Neuronal stem cell (in vitro differentiated cells): ENCODE results near the gene FAM131B.

ENCODE experiments used
- DNase-seq: peaks from one replicate; pipeline ENCODE4 v3.0.0-alpha.2; 2013; ENCODE audit warnings: low spot score
- H2AFZ ChIP-seq: one replicate; pipeline ENCODE4 v1.6.1; 2013; ENCODE audit warnings: mild to moderate bottlenecking, low read length, inconsistent platforms
- H2AK5ac ChIP-seq: 2 replicates; pipeline ENCODE4 v1.6.1; 2013; ENCODE audit warnings: low read depth, mild to moderate bottlenecking, inconsistent platforms, low read length, moderate library complexity, mixed read lengths
- H2BK120ac ChIP-seq: 2 replicates; pipeline ENCODE4 v1.6.1; 2013; ENCODE audit warnings: low read depth, mild to moderate bottlenecking, inconsistent platforms, low read length, moderate library complexity, mixed read lengths
- H2BK12ac ChIP-seq: one replicate; pipeline ENCODE4 v1.6.1; 2013; ENCODE audit warnings: low read length, inconsistent platforms
- H2BK15ac ChIP-seq: 2 replicates; pipeline ENCODE4 v1.6.1; 2013; ENCODE audit warnings: mild to moderate bottlenecking, low read length, inconsistent platforms, mixed read lengths
- H2BK5ac ChIP-seq: one replicate; pipeline ENCODE4 v1.6.1; 2013; ENCODE audit warnings: inconsistent platforms, mild to moderate bottlenecking, low read length, moderate library complexity
- H3K14ac ChIP-seq: one replicate; pipeline ENCODE4 v1.6.1; 2013; ENCODE audit warnings: low read length, inconsistent platforms
- H3K18ac ChIP-seq: 2 replicates; pipeline ENCODE4 v1.6.1; 2013; ENCODE audit warnings: low read length, inconsistent platforms
- H3K23ac ChIP-seq: 2 replicates; pipeline ENCODE4 v1.6.1; 2013; ENCODE audit warnings: low read depth, mild to moderate bottlenecking, mixed read lengths, low read length, inconsistent platforms; ENCODE audit not compliant: poor library complexity
- H3K27ac ChIP-seq: replicated peaks from 3 replicates; pipeline ENCODE4 v1.5.1; 2013; ENCODE audit warnings: low read length, inconsistent platforms
- H3K27me3 ChIP-seq, 3 experiments: 2 replicates each; pipeline ENCODE4 v1.6.1; 2013; ENCODE audit warnings: low read length in 3 of 3, mild to moderate bottlenecking in 2 of 3, inconsistent platforms in 1 of 3, low read depth in 1 of 3, mixed read lengths in 1 of 3, moderate library complexity in 1 of 3; ENCODE audit not compliant: control insufficient read depth in 3 of 3, insufficient read depth in 3 of 3
- H3K36me3 ChIP-seq, 2 donors: replicated peaks in 1 of 2; 2 replicates each; pipeline ENCODE4 v1.6.1; 2013; ENCODE audit warnings: low read length in 2 of 2; ENCODE audit not compliant: control insufficient read depth in 2 of 2, insufficient read depth in 2 of 2
- H3K4ac ChIP-seq: 2 replicates; pipeline ENCODE4 v1.6.1; 2013; ENCODE audit warnings: inconsistent platforms, mild to moderate bottlenecking, low read length, moderate library complexity
- H3K4me1 ChIP-seq, 2 donors: 1 replicate in 1 of 2; 2 replicates in 1 of 2; pipeline ENCODE4 v1.6.1; 2013; ENCODE audit warnings: low read length in 2 of 2, low read depth in 1 of 2; ENCODE audit not compliant: control insufficient read depth in 2 of 2, insufficient read depth in 1 of 2
- H3K4me2 ChIP-seq: one replicate; pipeline ENCODE4 v1.6.1; 2013; ENCODE audit warnings: mild to moderate bottlenecking, low read length, inconsistent platforms; ENCODE audit not compliant: insufficient read depth, poor library complexity, severe bottlenecking
- H3K4me3 ChIP-seq, 2 donors: 2 replicates each; pipeline ENCODE4 v1.5.1; 2013; ENCODE audit warnings: low read length in 2 of 2, mild to moderate bottlenecking in 2 of 2, inconsistent platforms in 1 of 2, moderate library complexity in 1 of 2
- H3K79me1 ChIP-seq: one replicate; pipeline ENCODE4 v1.6.1; 2013; ENCODE audit warnings: low read depth, mild to moderate bottlenecking, inconsistent platforms, low read length, moderate library complexity
- H3K9ac ChIP-seq: one replicate; pipeline ENCODE4 v1.6.1; 2013; ENCODE audit warnings: mild to moderate bottlenecking, low read depth, low read length, inconsistent platforms; ENCODE audit not compliant: poor library complexity
- H3K9me3 ChIP-seq, 2 donors: replicated peaks in 1 of 2; 2 replicates each; pipeline versions ENCODE3 to v1.6.1; 2013; ENCODE audit warnings: low read length in 2 of 2, mild to moderate bottlenecking in 2 of 2, inconsistent platforms in 1 of 2, low read depth in 1 of 2, mixed read lengths in 1 of 2, moderate library complexity in 1 of 2; ENCODE audit not compliant: control insufficient read depth in 2 of 2, insufficient read depth in 1 of 2
- H4K8ac ChIP-seq: one replicate; pipeline ENCODE4 v1.6.1; 2013; ENCODE audit warnings: low read depth, mild to moderate bottlenecking, inconsistent platforms, low read length, moderate library complexity
- H4K91ac ChIP-seq: one replicate; pipeline ENCODE4 v1.6.1; 2013; ENCODE audit warnings: low read length, low read depth, mild to moderate bottlenecking, inconsistent platforms; ENCODE audit not compliant: poor library complexity
- WGBS, 2 donors: extraction: QIAGEN DNeasy Blood & Tissue Kit; methylation state at CpG; one replicate each; pipeline ENCODE4 v1.1.7; 2013; ENCODE audit warnings: missing lambda C conversion rate in 2 of 2, mixed read lengths in 1 of 2; ENCODE audit not compliant: insufficient read length in 2 of 2, insufficient replicate concordance in 1 of 2; ENCODE audit errors: extremely low coverage in 2 of 2; 5-methylcytosine and 5-hydroxymethylcytosine counted together

The FAM131B gene

DNA sequence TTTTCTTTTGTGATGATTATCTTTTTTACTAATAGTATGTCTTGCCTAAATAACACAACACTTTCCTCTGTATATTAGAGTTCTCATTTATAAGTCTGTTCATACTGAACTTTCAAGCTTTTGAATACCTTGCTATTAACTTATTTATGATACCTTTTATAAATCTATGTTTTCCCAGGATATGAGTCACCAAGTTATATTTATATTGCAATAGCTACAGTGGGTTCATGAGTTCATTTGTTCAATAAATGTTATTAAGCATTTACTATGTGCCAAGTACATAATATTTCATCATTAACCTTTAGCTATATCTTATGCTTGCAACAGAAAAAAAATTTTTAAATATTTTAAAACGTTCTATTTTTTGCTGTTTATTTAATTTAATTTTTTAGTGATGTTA is 28.3 kb downstream of the FAM131B start:
- no peak for DNase-seq
- Histone ChIP-seq H2AFZ (no peak overlapping the region), H2AK5ac (no peak overlapping the region), H3K27ac (no peak overlapping the region), H3K4ac (no peak overlapping the region), H3K14ac (no peak overlapping the region), H3K18ac (no peak overlapping the region), H4K91ac (no peak overlapping the region), H3K79me1 (no peaks in the 10 kb centered on the region), H3K9ac (no peak overlapping the region), H3K36me3 (no peaks in the 10 kb centered on the region), H2BK120ac (no peak overlapping the region), H2BK15ac (no peak overlapping the region), H3K4me2 (no peak overlapping the region), H2BK5ac (no peak overlapping the region), H3K9me3 (no peaks in the 10 kb centered on the region), H3K4me1 (no peaks in the 10 kb centered on the region), H4K8ac (no peak overlapping the region), H3K27me3 (peaks cover 0 to 21% (median 0%) of the 10 kb centered on the region in 3 experiments), H3K23ac (no peak overlapping the region), H2BK12ac (no peak overlapping the region), H3K4me3 (no peak overlapping the region)
- WGBS, 2 donors: no CpG with 5 or more reads among the region's 1 CpG

DNA sequence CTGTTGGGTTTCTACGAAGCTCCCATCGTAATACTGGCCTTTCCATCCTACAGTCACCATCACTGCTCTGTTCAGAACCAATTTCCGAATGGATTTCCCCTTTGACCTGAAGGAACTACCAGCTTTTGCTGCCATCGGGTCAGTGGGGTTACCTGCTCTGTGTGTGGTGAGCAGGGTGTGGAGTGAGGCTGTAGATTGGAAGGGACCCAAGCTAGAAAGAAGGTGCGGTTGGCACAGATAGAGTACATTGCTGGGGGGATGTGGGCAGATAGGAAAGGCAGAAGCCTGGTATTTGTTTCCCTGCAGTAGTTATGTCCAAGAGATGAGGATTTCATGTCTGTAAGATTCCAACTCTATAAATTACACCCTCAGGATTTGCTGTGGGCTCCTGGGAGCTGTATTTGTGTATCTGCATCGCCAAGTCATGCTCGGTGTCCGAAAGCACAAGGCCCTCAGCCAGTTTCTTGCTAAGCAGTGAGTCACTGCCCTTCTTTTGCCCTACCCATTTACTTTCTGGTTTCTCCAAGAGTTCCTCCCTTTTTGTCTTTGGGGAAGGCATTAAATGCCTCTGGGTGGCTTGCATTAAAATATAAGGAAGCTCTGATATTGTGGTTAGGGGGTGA is 31.2 kb downstream of the FAM131B start:
- no peaks in the 10 kb centered on the region for H3K4me1 ChIP-seq
- H3K18ac ChIP-seq: peak overlapping the region; percentile 37
- H2AK5ac ChIP-seq: peak overlapping the region; percentile 40
- H2BK120ac ChIP-seq: no peak overlapping the region
- H3K14ac ChIP-seq: no peak overlapping the region
- H3K9ac ChIP-seq: no peak overlapping the region
- H2AFZ ChIP-seq: no peak overlapping the region
- DNase-seq: no peak
- peak overlapping the region; percentile 22 for H4K91ac ChIP-seq
- no CpG with 5 or more reads among the region's 8 CpGs for WGBS, 2 donors
- H3K4me2 ChIP-seq: no peak overlapping the region
- no peak overlapping the region for H3K27ac ChIP-seq
- H3K27me3 ChIP-seq: peaks cover 0 to 7% (median 0%) of the 10 kb centered on the region in 3 experiments
- H2BK12ac ChIP-seq: no peak overlapping the region
- H4K8ac ChIP-seq: no peak overlapping the region
- H3K79me1 ChIP-seq: no peaks in the 10 kb centered on the region
- H3K4ac ChIP-seq: no peak overlapping the region
- no peaks in the 10 kb centered on the region for H3K36me3 ChIP-seq
- H3K23ac ChIP-seq: no peak overlapping the region
- H3K9me3 ChIP-seq: no peaks in the 10 kb centered on the region
- H2BK15ac ChIP-seq: no peak overlapping the region
- H2BK5ac ChIP-seq: no peak overlapping the region
- no peak overlapping the region for H3K4me3 ChIP-seq

DNA sequence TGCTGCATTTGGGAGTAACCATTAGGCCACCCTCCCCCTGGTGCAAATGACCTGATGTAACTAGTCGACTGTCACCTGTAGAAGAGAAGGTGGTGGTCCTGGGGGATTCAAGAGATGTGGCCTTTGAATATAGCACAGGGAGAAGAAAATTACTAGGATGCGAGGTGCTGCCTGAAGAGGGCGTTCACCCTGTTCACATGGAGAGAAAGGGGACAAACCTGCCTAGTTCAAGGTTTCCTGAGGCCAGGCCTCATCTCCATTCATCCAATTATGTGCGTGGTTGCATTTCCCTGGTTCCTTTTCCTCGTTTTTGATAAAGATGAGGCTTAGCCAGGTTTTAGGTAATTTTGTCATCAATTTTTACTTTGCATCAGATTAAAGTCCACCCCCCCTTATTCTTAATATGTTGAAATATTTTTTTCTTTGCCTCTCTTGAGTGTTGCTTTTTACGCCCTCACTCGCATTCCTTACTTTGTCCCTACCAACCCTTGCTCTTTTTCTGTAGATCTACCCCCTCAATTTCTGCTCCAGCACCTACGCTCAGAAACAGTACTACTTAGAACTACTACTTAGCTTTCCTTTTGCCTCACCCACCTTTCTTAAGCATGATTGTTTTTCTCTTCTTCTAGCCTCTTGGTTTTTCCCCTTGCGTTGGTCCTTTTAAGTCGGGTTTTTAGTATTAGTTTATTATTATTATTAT is 32.9 kb downstream of the FAM131B start:
- H3K18ac ChIP-seq: no peak overlapping the region
- H3K79me1 ChIP-seq: no peaks in the 10 kb centered on the region
- no peak overlapping the region for H3K9ac ChIP-seq
- no peak for DNase-seq
- H3K4me2 ChIP-seq: no peak overlapping the region
- no peak overlapping the region for H2AK5ac ChIP-seq
- no peaks in the 10 kb centered on the region for H3K4me1 ChIP-seq
- H2AFZ ChIP-seq: no peak overlapping the region
- H3K27ac ChIP-seq: no peak overlapping the region
- H3K23ac ChIP-seq: no peak overlapping the region
- H4K8ac ChIP-seq: no peak overlapping the region
- no peak overlapping the region for H2BK5ac ChIP-seq
- no peak overlapping the region for H3K4ac ChIP-seq
- H2BK12ac ChIP-seq: no peak overlapping the region
- H2BK15ac ChIP-seq: no peak overlapping the region
- no peak overlapping the region for H4K91ac ChIP-seq
- no peaks in the 10 kb centered on the region for H3K9me3 ChIP-seq
- H3K4me3 ChIP-seq: no peak overlapping the region
- no CpG with 5 or more reads among the region's 10 CpGs for WGBS, 2 donors
- peaks cover 0 to 7% (median 0%) of the 10 kb centered on the region in 3 experiments for H3K27me3 ChIP-seq
- no peak overlapping the region for H2BK120ac ChIP-seq
- H3K36me3 ChIP-seq: no peaks in the 10 kb centered on the region
- H3K14ac ChIP-seq: no peak overlapping the region

DNA sequence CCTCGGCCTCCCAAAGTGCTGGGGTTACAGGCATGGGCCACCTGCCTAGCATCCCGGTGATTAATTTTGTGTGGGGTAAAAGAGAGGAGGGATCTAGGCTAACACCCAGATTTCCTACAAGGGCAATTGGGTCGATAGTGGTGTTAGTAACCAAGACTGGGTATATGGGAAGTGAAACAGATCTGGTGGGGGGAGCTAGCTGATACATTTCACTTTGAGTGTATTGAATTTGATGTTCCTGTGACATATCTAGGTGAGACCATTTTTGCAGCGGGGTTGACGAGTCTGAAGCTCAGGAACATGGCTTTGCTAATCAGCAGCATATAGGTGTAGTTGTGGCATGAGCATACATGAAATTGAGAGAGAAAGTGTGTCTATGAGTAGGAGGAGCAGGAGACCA is 34.6 kb downstream of the FAM131B start:
- Histone ChIP-seq H3K23ac (no peak overlapping the region), H3K4me2 (no peak overlapping the region), H2BK5ac (no peak overlapping the region), H3K14ac (no peak overlapping the region), H4K8ac (no peak overlapping the region), H3K9me3 (no peaks in the 10 kb centered on the region), H4K91ac (no peak overlapping the region), H3K9ac (no peak overlapping the region), H3K79me1 (no peaks in the 10 kb centered on the region), H2AK5ac (no peak overlapping the region), H3K27ac (no peak overlapping the region), H2AFZ (no peak overlapping the region), H3K18ac (no peak overlapping the region), H2BK12ac (no peak overlapping the region), H2BK15ac (no peak overlapping the region), H3K4me3 (no peak overlapping the region), H3K4me1 (peaks cover 6 to 8% of the 10 kb centered on the region in 2 donors), H3K27me3 (peaks cover 0 to 7% (median 0%) of the 10 kb centered on the region in 3 experiments), H3K4ac (no peak overlapping the region), H2BK120ac (no peak overlapping the region), H3K36me3 (no peaks in the 10 kb centered on the region)
- DNase-seq: no peak
- no CpG with 5 or more reads among the region's 5 CpGs for whole genome bisulfite sequencing, 2 donors
